SK-N-MC (cell line): ENCODE measurements around the gene ZNF439.
"Not testable (repeated sequence)": the region's sequence is repeated elsewhere in the genome, so short reads cannot be mapped to it uniquely, and the experiment has no call there.

Experiments used
- EZH2 ChIP-seq: fragments of 200-600 bp; sonication (generic); IDR thresholded peaks from one replicate; pipeline ENCODE4 v1.6.1; 2017; ENCODE audit warnings: antibody characterized with exemption
- FOXP2 ChIP-seq: optimal IDR thresholded peaks from 2 replicates; pipeline ENCODE3; 2011; ENCODE audit warnings: mild to moderate bottlenecking, moderate library complexity; ENCODE audit not compliant: insufficient read depth; ENCODE audit errors: extremely low read length, control extremely low read depth
- POLR2AphosphoS5 ChIP-seq: IDR thresholded peaks from 2 replicates; pipeline ENCODE4 v1.6.1; 2012; ENCODE audit warnings: mild to moderate bottlenecking, low read depth, low read length, borderline replicate concordance

DNA sequence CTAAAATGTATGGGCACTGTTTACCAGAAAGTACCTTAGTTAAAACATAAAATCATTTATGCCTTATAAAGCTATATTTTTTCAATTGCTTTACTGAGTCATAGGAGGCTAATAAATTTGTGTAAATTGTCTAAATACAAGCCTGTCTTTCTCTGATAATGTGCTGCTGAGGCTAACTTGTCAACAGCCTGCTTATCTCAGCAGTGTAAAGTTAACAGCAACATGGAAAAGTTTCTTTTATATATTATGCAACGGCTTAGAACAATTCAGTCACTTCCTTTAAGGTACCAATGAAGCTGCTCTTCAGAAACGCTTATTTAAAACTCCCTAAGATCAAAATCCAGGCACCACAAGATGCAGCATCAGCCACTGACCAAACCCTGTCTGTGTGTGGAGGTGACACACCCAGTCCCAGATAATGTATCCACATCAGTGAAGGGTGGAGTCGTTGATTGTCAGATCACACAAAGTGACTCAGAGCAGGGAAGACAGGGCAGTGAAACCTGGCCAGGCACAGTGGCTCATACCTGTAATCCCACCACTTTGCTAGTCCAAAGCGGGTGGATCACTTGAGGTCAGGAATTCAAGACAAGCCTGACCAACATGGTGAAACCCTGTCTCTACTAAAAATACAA, 66.0 kb downstream of the ZNF439 start:
- TF ChIP-seq EZH2, POLR2AphosphoS5, FOXP2: not testable (repeated sequence)
